ENCODE results near the gene RPTOR.

DNA sequence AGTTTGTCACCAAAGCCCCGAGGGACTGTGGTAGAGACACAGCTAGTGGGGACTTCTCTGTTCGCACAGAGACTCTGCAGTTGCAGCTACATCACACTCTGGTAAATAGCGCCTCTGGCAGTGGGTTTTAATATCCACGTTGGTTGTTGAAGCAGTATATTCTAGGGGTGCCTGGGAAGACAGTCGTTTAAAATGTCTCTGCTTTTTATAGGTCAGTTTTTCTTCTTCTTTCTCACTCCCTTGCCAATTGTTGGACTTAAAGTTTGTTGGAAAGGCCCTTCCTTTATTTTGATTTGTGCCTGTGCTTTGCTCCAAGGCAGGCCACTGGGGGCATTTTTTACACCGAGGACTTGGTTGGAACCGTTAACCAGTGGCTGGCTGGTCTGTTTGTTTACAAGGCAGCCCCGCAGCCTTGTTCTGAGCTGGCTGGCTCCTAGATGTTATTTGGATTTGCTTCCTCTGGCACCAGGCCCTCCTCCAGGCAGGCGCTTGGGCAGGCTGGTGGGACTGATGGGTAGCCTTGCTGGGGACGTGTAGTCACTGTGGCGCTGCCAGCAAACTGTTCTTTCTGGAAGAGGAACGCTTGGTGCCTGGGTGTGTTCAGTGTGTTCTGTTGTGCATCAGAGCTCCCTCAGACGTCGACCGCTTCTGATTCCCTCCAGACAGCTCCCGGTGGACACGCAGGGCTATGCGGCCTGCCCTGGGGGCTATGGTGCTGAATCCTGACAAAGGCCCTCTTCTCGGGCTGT is 228.8 kb downstream of the RPTOR start:
- TF ChIP-seq EZH2 (IDR thresholded peaks at IDR 0.05): no peak
- no peak for TF ChIP-seq POLR2AphosphoS5 (IDR thresholded peaks at IDR 0.05; ENCODE audit: borderline replicate concordance, low read depth, low read length)
- TF ChIP-seq FOXP2 (optimal IDR thresholded peaks at IDR 0.05; ENCODE audit: control extremely low read depth, extremely low read length, insufficient read depth): no peak
